Thymus (tissue), 11 donors: Measurements from ENCODE around the gene FCN3. TPM values are rescaled to one million over a fixed set of nuclear protein-coding genes. Genes with fewer than 3 reads are reported as not detected.
"Not testable (repeated sequence)": the region's sequence is repeated elsewhere in the genome, so short reads cannot be mapped to it uniquely, and the experiment has no call there.

Experiments used
- DNase-seq, 9 donors: peaks; one replicate each; pipeline ENCODE4 v3.0.0-alpha.2; 2013; ENCODE audit warnings: low spot score in 9 of 9, low read depth in 6 of 9, missing footprints in 1 of 9
- H3K27ac ChIP-seq, 2 donors: one replicate each; pipeline ENCODE4 v1.5.1; 2013; ENCODE audit warnings: control low read depth in 1 of 2, low read depth in 1 of 2, low read length in 1 of 2, mild to moderate bottlenecking in 1 of 2, moderate library complexity in 1 of 2
- H3K27me3 ChIP-seq, 2 donors: one replicate each; pipeline ENCODE4 v1.5.1; 2013; ENCODE audit warnings: low read length in 1 of 2; ENCODE audit not compliant: control insufficient read depth in 2 of 2, insufficient read depth in 1 of 2
- H3K36me3 ChIP-seq, 2 donors: one replicate each; pipeline ENCODE4 v1.5.1; 2013; ENCODE audit warnings: low read length in 1 of 2, mild to moderate bottlenecking in 1 of 2, moderate library complexity in 1 of 2; ENCODE audit not compliant: control insufficient read depth in 2 of 2, insufficient read depth in 2 of 2
- H3K4me1 ChIP-seq, 2 donors: one replicate each; pipeline ENCODE4 v1.5.1; 2013; ENCODE audit warnings: low read length in 2 of 2; ENCODE audit not compliant: control insufficient read depth in 2 of 2, insufficient read depth in 2 of 2
- H3K4me3 ChIP-seq, 2 donors: one replicate each; pipeline ENCODE4 v1.5.1; 2013; ENCODE audit warnings: low read length in 2 of 2, control low read depth in 1 of 2, mild to moderate bottlenecking in 1 of 2
- H3K9me3 ChIP-seq, 2 donors: one replicate each; pipeline ENCODE4 v1.5.1; 2013; ENCODE audit warnings: low read length in 1 of 2, mild to moderate bottlenecking in 1 of 2; ENCODE audit not compliant: control insufficient read depth in 2 of 2, insufficient read depth in 1 of 2
- WGBS: extraction: QIAGEN DNeasy Blood & Tissue Kit; methylation state at CpG from one replicate; pipeline ENCODE4 v1.1.7; 2013; 5-methylcytosine and 5-hydroxymethylcytosine counted together
- polyA plus RNA-seq: library from polyadenylated mRNA; stranded (reverse); fragments of 200-250 nt; gene quantifications from one replicate; pipeline ENCODE4 v1.2.3, GENCODE V29; 2013
- total RNA-seq: library from RNA; stranded (reverse); fragments of 120-200 nt; gene quantifications from one replicate; pipeline ENCODE4 v1.2.4, GENCODE V29; 2013
- donor health status: healthy.

FCN3 gene
- total and polyA plus RNA-seq, 2 donors: 0.47 to 10.7 TPM

DNA sequence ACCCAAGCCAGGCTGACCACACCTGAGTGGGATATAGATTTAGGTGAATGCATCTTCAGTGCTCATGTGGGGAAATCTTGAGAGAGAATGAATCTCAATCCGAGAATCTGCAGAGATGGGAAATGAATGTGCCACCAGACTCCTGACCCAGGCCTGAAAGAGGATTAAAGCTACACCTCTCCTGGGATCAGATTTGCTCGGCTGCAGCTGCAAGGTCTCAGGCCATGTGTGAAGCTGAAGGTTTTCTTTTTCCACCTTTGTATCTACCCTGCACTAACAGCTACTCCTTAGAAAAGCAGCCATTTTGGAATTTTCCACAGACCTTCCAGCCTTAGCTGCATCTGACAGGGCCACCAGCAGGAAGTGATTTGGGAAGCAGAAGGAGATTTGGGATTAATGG is 36.1 kb upstream of the FCN3 start:
- no peaks in the 10 kb centered on the region for H3K27me3 ChIP-seq

DNA sequence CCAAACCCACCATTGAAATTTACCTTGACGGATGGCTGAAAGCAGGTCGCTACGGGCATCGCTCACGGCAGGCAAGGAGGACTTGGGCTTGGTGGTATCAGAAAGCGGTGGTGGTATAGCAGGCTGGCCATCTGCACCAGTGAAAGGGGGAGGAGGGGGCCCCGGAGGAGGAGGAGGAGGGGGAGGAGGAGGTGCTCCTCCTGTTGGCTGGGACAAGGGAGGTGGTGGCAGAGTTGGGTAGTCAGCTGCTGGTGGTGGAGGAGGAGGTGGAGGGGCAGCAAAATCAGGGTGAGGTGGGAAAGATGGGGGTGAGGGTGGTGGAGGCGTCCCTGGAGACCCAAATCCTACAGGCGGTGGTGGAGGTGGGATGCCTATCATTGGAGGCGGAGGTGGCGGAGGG is 35.0 kb upstream of the FCN3 start:
- WGBS: 98% methylated on average over 11 of the region's 11 CpGs
- Histone ChIP-seq H3K36me3 (peaks cover 81 to 83% of the 10 kb centered on the region in 2 donors), H3K27me3 (no peaks in the 10 kb centered on the region), H3K4me1 (peaks cover 2 to 27% of the 10 kb centered on the region in 2 donors), H3K9me3 (no peaks in the 10 kb centered on the region), H3K4me3 (no peak overlapping the region), H3K27ac (peak overlapping the region in 1 of 2 donors; percentile 5)
- no peak for DNase-seq

More for the DNA sequence above, 36.1 kb upstream of the FCN3 start:
- Histone ChIP-seq H3K4me1 (peaks cover 0 to 25% of the 10 kb centered on the region in 2 donors), H3K36me3 (peaks cover 88 to 93% of the 10 kb centered on the region in 2 donors), H3K9me3 (no peaks in the 10 kb centered on the region), H3K27ac (no peak overlapping the region), H3K4me3 (no peak overlapping the region)
- WGBS: 90% methylated on average over 2 of the region's 2 CpGs
- DNase-seq: no peak

DNA sequence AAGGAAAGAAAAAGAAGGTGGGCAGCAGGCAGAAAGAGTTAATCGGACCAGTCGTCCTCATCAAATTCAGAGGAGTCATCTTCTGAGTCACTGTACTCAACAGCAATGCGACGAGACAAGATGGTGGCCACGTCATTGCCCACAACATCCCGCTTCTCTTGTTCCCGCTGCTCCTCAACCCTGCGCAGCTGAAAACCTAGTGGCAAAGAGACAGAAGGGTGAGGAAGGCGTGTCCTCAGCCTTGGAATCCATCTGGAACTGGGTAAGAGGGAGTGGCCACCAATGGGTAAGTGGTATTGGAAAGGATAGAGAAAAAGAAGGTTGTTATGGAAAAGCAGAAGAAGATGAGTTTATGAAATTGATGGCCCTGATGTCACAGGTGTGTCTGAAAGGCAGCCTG is 33.5 kb upstream of the FCN3 start:
- peaks cover 14 to 36% of the 10 kb centered on the region in 2 donors for H3K4me1 ChIP-seq

DNA sequence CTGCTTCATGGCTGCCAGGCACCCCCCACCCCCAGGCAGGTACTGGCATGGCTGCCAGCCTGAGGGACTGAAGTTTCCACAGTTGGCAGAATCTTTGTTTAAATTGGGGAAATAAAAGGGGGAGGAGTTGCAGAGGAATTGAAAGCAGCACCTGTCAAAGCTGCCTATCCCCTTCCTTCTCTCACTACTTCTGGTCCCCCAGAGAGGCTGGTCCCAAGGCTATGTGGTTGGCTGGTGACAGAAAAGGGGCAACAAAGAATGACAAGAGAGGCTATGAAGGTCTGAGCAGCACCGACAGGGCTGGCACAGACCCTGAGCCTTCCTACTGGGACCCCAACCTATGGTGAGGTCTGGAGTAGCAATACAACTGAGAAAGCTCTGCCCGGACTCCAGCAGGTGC is 32.2 kb upstream of the FCN3 start:
- H3K27ac ChIP-seq: peak overlapping the region in 1 of 2 donors; percentile 26
- WGBS: 87% methylated on average over 2 of the region's 2 CpGs
- not testable (repeated sequence) for H3K9me3 ChIP-seq, DNase-seq, H3K27me3 ChIP-seq, H3K4me3 ChIP-seq
- peaks cover 53 to 54% of the 10 kb centered on the region in 2 donors for H3K36me3 ChIP-seq
- H3K4me1 ChIP-seq: peaks cover 22 to 48% of the 10 kb centered on the region in 2 donors

More for the DNA sequence above, 33.5 kb upstream of the FCN3 start:
- no peak overlapping the region for H3K27ac ChIP-seq
- DNase-seq: no peak
- no peaks in the 10 kb centered on the region for H3K9me3 ChIP-seq
- peaks cover 66 to 68% of the 10 kb centered on the region in 2 donors for H3K36me3 ChIP-seq
- no peak overlapping the region for H3K4me3 ChIP-seq
- WGBS: 97% methylated on average over 9 of the region's 9 CpGs
- no peaks in the 10 kb centered on the region for H3K27me3 ChIP-seq

DNA sequence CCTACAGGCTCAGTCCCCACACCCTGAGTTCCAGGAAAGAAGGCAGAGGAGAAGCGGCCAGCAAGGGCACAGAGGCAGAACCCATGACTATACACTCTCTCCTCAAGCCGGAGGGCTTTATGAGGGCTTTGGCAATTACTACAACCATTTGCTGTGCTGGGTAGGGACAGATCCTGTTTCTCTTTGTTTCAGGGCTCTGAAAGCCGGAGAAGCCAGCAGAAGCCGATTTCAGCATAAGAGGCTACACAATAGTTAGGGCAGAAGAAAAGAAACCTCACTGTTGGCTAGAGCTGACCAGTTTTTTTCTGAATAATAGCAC is 31.7 kb upstream of the FCN3 start:
- no peak for DNase-seq
- no peaks in the 10 kb centered on the region for H3K27me3 ChIP-seq
- H3K27ac ChIP-seq: peak overlapping the region; percentile 21 to 22
- peaks cover 22 to 53% of the 10 kb centered on the region in 2 donors for H3K4me1 ChIP-seq
- H3K4me3 ChIP-seq: no peak overlapping the region
- H3K9me3 ChIP-seq: no peaks in the 10 kb centered on the region
- peaks cover 51% of the 10 kb centered on the region in 2 donors for H3K36me3 ChIP-seq
- 91% methylated on average over 4 of the region's 4 CpGs for WGBS

DNA sequence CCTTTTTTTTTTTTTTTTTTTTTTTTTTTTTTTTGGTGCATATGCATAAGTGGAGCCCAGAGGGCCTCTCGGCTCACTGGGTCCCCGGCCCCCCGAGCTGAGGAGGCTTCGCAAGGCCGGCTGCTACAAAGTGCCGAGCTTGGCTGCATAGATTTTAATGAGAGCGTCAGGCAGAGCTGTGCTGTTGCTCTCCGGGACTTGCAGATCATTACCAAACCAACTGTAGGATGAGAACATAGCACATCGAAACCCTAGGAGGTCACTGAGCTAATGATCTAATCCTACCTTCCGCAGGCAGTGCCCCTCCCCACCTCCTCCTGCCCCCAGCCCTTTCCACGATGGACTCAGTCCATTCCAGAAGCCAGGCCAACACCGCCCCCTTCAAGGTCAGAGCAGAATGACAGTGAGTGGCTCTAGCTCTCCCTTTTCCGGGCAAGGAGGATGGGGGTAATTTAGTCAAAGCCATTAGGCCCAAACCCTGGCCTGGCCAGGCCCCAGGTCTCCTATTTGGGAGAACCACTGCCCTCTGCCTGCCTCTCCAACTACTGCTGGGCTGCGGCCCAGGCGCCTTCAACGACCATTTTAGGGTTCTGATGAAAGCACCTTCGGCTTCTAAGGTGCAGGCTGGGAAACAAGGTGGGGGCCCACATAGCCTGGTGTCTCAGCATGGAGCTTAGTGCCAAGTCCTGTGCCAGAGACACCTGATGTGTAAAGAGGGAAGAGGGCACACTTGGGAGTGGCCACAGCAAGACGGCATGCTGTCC is 31.2 kb upstream of the FCN3 start:
- Histone ChIP-seq H3K36me3 (peaks cover 46% of the 10 kb centered on the region in 2 donors), H3K27ac (peak overlapping the region; percentile 21 to 22), H3K4me1 (peaks cover 22 to 58% of the 10 kb centered on the region in 2 donors)
- H3K9me3 ChIP-seq, H3K27me3 ChIP-seq, H3K4me3 ChIP-seq, DNase-seq: not testable (repeated sequence)
- WGBS: 98% methylated on average over 17 of the region's 18 CpGs

DNA sequence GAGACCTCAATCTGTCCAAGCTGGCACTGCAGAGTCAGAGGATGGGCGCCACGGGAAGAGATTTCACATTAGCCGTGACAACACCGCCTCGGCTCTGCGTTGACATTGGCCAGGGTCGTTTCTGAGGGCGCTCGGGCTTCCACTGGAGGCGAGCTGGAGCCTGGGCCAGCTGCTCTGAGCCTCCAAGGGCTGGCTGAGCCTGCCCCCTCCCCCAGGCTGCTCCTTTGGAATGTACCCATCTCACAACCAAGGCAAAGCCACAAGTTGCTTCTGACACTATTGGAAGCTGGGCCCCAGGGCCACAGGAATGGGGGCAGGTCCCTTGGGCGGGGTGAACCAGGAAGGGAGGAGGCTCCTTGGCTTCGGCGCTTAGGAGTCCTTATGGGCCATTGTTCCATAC is 30.4 kb upstream of the FCN3 start:
- H3K9me3 ChIP-seq: no peaks in the 10 kb centered on the region
- H3K4me1 ChIP-seq: peaks cover 22 to 59% of the 10 kb centered on the region in 2 donors
- H3K27me3 ChIP-seq: no peaks in the 10 kb centered on the region
- peaks cover 39% of the 10 kb centered on the region in 2 donors for H3K36me3 ChIP-seq
- H3K4me3 ChIP-seq: no peak overlapping the region
- peak overlapping the region; percentile 66 to 89 for H3K27ac ChIP-seq
- 87% methylated on average over 13 of the region's 13 CpGs for WGBS
- no peak for DNase-seq

DNA sequence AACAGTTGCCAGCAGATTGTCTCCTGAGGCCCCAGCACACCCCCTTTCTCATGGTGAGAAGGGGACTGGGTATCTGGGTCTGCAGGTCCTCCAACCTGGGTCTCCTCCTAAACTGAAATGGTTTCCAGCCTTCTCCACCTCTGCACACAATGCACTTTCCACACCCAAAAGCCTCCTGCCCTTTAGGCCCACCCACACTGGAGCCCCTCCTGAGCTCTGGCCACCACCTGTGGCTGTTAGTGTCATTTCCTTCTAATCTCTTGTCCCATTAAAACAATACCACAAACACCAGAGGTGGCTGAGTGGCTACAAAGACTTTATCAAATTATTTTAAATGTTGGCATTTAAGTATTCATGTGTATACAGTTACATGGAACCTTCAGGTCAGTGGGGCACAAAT is 29.3 kb upstream of the FCN3 start:
- DNase-seq: no peak
- H3K4me1 ChIP-seq: peaks cover 22 to 65% of the 10 kb centered on the region in 2 donors
- H3K9me3 ChIP-seq: no peaks in the 10 kb centered on the region
- H3K27ac ChIP-seq: peak overlapping the region; percentile 89
- no peaks in the 10 kb centered on the region for H3K27me3 ChIP-seq
- H3K4me3 ChIP-seq: peak overlapping the region in 1 of 2 donors; percentile 8
- peaks cover 28 to 29% of the 10 kb centered on the region in 2 donors for H3K36me3 ChIP-seq

DNA sequence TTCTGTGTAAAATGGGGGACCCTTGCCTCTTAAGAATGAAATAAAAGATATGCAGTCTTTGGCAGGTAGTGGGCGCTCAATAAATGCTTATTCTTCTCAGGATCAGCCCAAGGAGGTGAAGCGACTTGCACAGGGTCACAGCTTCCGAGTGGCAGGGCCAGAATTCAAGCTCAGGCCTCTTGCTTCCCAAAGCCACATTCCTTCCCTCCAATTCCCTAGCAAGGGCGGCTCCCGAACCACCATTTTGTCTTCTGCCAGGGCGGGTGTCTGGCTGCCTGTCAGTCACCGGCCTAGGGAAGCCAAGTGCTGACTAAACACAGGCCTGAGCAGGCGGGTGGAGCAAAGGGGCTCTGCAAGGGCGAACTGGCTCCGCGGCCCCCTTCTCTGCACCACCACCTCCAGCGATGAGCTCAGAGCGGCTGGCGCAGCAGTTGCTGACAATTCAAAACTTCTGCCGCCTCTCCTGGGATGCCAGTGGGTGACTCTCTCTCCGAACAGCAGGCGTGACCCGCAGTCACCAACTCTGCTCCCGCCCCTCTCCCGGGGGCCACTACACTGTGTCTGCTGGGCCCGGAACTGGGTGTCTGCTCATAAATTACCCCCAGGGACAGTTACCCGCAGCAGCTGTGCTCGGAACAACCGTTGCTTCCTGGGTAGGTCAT is 28.6 kb upstream of the FCN3 start:
- 10% methylated on average over 24 of the region's 24 CpGs for WGBS
- Histone ChIP-seq H3K4me1 (peaks cover 22 to 71% of the 10 kb centered on the region in 2 donors), H3K4me3 (peak overlapping the region; percentile 10 to 18), H3K36me3 (peaks cover 21 to 22% of the 10 kb centered on the region in 2 donors), H3K27me3 (no peaks in the 10 kb centered on the region), H3K9me3 (no peaks in the 10 kb centered on the region), H3K27ac (peak overlapping the region; percentile 89)
- peak in 7 of 9 donors; percentile 32 to 84 (median 55) for DNase-seq
